Esophagus muscularis mucosa (tissue), 4 donors: ENCODE results near the gene TMEM43. TPM values are rescaled to one million over a fixed set of nuclear protein-coding genes. Genes with fewer than 3 reads are reported as not detected.

Experiments used
- DNase-seq: peaks from one replicate; pipeline ENCODE4 v3.0.0-alpha.2; 2017; ENCODE audit errors: extremely low spot score
- H3K27ac ChIP-seq, 4 donors: fragments of 200-600 bp; sonication (generic); replicated peaks in 1 of 4; 1 replicate in 3 of 4; 2 replicates in 1 of 4; pipeline ENCODE4 v1.5.1; 2016 to 2019; ENCODE audit warnings: mild to moderate bottlenecking in 1 of 4
- H3K27me3 ChIP-seq, 4 donors: fragments of 200-600 bp; sonication (generic); one replicate each; pipeline versions ENCODE4 v1.5.1 to v1.6.0; 2016 to 2019
- H3K36me3 ChIP-seq, 4 donors: fragments of 200-600 bp; sonication (generic); one replicate each; pipeline ENCODE4 v1.5.1; 2016 to 2019
- H3K4me1 ChIP-seq, 4 donors: fragments of 200-600 bp; sonication (generic); one replicate each; pipeline ENCODE4 v1.5.1; 2016 to 2019
- H3K4me3 ChIP-seq, 4 donors: fragments of 200-600 bp; sonication (generic); 1 replicate in 2 of 4; 2 replicates in 2 of 4; pipeline ENCODE4 v1.5.1; 2016 to 2019; ENCODE audit warnings: mild to moderate bottlenecking in 4 of 4, moderate library complexity in 1 of 4
- H3K9me3 ChIP-seq, 4 donors: fragments of 200-600 bp; sonication (generic); 1 replicate in 3 of 4; 2 replicates in 1 of 4; pipeline ENCODE4 v1.5.1; 2016 to 2019
- EP300 ChIP-seq: sonication (generic); formaldehyde crosslinking; IDR thresholded peaks from one replicate; pipeline ENCODE4 v1.6.1; 2017; ENCODE audit warnings: antibody characterized with exemption
- POLR2A ChIP-seq: fragments of 450-650 bp; IDR thresholded peaks from one replicate; pipeline ENCODE4 v1.6.1; 2017; ENCODE audit warnings: antibody characterized with exemption, moderate library complexity, mild to moderate bottlenecking, low read depth
- POLR2AphosphoS5 ChIP-seq, 2 donors: sonication (generic); formaldehyde crosslinking; IDR thresholded peaks; one replicate each; pipeline ENCODE4 v1.6.1; 2017; ENCODE audit warnings: antibody characterized with exemption in 2 of 2
- WGBS: methylation state at CpG from one replicate; pipeline ENCODE4 v1.1.5; 2018; 5-methylcytosine and 5-hydroxymethylcytosine counted together
- intact Hi-C: fragments of 100-400 bp; cut with DNase I; formaldehyde crosslinking; loops from one replicate; pipeline ENCODE4 v1.15.1; 2023
- total RNA-seq, 4 donors: library from RNA; depleted of rRNA; stranded (reverse); fragments of >200 nt; gene quantifications; one replicate each; pipeline versions ENCODE4 v1.1.0 to v1.2.1, GENCODE V29; 2016
- TF ChIP-seq, protein P1 (sequence below), 3 experiments: fragments of 200-600 bp in 2 of 3; fragments of 450-650 bp in 1 of 3; sonication (generic) in 2 of 3; IDR thresholded peaks; one replicate each; pipeline ENCODE4 v1.5.1; 2017 to 2019; ENCODE audit warnings: antibody characterized with exemption in 3 of 3, mild to moderate bottlenecking in 2 of 3, moderate library complexity in 1 of 3

Gene TMEM43
- total RNA-seq, 4 donors from 2014 or later: 131 to 208 (median 179) TPM

DNA sequence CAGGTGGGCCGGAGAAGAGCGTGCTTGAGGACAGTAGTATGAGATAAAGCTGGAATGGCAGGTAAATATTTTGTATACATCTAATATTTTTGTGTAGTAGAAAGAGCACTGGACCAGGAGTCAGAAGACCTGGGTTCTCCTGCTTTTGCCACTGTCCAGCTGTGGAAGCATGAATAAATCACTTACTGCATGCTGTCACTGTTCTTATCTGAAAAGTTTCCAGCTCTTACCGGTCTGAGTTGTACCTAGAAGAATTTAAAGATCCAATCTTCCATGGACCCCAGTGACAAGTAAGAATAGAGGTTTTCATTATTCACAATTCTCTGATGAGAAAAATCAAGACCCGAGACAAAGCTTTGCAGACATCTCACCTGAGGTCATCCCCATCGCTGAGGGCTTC, 47.6 kb downstream of the TMEM43 start:
- Histone ChIP-seq H3K36me3 (peaks cover 44 to 55% (median 53%) of the 10 kb centered on the region in 4 donors), H3K4me3 (no peak overlapping the region), H3K9me3 (no peaks in the 10 kb centered on the region), H3K4me1 (peaks cover 9 to 27% (median 25%) of the 10 kb centered on the region in 4 donors), H3K27ac (no peak overlapping the region), H3K27me3 (no peaks in the 10 kb centered on the region)
- intact Hi-C loops: loop anchor here (10.0 kb wide), 1 partner anchor 278 kb away; no protein-coding TSS in a partner anchor
- DNase-seq: no peak
- TF ChIP-seq POLR2A (no peak), POLR2AphosphoS5 (IDR thresholded peaks at IDR 0.05) (no peak), EP300 (no peak)
- TF ChIP-seq, protein P1, sequence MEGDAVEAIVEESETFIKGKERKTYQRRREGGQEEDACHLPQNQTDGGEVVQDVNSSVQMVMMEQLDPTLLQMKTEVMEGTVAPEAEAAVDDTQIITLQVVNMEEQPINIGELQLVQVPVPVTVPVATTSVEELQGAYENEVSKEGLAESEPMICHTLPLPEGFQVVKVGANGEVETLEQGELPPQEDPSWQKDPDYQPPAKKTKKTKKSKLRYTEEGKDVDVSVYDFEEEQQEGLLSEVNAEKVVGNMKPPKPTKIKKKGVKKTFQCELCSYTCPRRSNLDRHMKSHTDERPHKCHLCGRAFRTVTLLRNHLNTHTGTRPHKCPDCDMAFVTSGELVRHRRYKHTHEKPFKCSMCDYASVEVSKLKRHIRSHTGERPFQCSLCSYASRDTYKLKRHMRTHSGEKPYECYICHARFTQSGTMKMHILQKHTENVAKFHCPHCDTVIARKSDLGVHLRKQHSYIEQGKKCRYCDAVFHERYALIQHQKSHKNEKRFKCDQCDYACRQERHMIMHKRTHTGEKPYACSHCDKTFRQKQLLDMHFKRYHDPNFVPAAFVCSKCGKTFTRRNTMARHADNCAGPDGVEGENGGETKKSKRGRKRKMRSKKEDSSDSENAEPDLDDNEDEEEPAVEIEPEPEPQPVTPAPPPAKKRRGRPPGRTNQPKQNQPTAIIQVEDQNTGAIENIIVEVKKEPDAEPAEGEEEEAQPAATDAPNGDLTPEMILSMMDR (IDR thresholded peaks at IDR 0.05): no peak
- WGBS: over 99% methylated on average over 5 of the region's 5 CpGs

DNA sequence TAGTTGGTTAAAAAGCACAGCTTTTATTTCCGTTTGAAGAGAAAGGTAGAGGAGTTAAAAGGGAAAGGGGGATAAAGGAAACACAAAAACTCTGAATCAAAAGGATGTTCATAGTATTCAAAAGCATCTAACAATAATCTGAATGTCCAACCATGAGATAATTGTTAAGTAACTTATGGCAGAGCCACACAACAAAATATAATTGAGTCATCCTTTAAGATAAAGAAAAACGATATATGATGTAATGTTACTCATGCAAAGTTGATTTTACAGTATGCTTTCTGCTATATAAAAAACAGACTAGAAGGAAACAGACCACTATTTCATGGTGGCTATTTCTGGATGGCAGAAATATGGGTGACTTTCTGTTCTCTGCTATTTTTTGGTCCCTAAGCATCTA, 49.6 kb downstream of the TMEM43 start:
- no peak for DNase-seq
- Histone ChIP-seq H3K4me1 (peaks cover 18 to 37% (median 35%) of the 10 kb centered on the region in 4 donors), H3K27me3 (no peaks in the 10 kb centered on the region), H3K9me3 (no peaks in the 10 kb centered on the region), H3K36me3 (peaks cover 29 to 35% (median 33%) of the 10 kb centered on the region in 4 donors), H3K4me3 (no peak overlapping the region), H3K27ac (no peak overlapping the region)
- TF ChIP-seq POLR2A: no peak
- TF ChIP-seq EP300: no peak
- TF ChIP-seq, protein P1 (IDR thresholded peaks at IDR 0.05): no peak
- no peak for TF ChIP-seq POLR2AphosphoS5 (IDR thresholded peaks at IDR 0.05)
- intact Hi-C loops: loop anchor here (10.0 kb wide), 1 partner anchor 280 kb away; no protein-coding TSS in a partner anchor
- 73% methylated on average over 2 of the region's 2 CpGs for WGBS

DNA sequence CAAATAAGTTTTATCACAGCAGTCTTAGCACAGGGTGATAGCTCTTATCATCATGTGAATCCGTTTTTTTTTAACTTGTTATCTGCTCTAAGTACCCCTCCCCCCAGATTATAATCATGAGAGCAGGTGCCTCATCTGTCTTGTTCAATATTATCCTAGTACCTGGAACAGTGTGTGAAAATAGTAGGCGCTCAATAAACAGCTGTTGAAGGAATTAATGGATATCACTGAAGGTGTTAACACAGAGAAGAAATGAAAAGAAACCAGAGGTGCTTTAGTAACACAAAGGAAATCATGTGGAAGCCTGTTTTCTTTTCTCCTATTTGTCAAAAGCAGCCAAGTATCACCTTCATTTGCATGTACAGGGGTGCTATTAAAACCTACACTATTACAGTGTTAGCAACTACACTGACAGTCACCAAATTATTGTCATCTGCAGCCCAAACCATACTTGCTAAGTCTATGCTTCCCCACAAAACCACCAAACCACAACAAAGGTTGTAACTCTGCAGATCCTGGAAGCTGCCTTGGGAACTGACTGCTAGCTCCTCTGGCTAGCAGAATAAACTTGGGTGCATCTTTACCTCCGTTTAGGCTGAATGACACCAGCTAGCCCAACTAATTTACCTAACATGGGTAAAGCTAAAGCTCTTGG, 50.7 kb downstream of the TMEM43 start:
- H3K36me3 ChIP-seq: peaks cover 21 to 25% (median 23%) of the 10 kb centered on the region in 4 donors
- TF ChIP-seq EP300 (no peak), POLR2AphosphoS5 (IDR thresholded peaks at IDR 0.05) (no peak), POLR2A (no peak)
- TF ChIP-seq, protein P1 (IDR thresholded peaks at IDR 0.05): no peak
- H3K27ac ChIP-seq: no peak overlapping the region
- no peaks in the 10 kb centered on the region for H3K9me3 ChIP-seq
- intact Hi-C loops: loop anchor here (10.0 kb wide), 1 partner anchor 281 kb away; no protein-coding TSS in a partner anchor
- 71% methylated on average over 3 of the region's 3 CpGs for WGBS
- no peaks in the 10 kb centered on the region for H3K27me3 ChIP-seq
- H3K4me1 ChIP-seq: peaks cover 23 to 47% (median 41%) of the 10 kb centered on the region in 4 donors
- no peak overlapping the region for H3K4me3 ChIP-seq
- no peak for DNase-seq

DNA sequence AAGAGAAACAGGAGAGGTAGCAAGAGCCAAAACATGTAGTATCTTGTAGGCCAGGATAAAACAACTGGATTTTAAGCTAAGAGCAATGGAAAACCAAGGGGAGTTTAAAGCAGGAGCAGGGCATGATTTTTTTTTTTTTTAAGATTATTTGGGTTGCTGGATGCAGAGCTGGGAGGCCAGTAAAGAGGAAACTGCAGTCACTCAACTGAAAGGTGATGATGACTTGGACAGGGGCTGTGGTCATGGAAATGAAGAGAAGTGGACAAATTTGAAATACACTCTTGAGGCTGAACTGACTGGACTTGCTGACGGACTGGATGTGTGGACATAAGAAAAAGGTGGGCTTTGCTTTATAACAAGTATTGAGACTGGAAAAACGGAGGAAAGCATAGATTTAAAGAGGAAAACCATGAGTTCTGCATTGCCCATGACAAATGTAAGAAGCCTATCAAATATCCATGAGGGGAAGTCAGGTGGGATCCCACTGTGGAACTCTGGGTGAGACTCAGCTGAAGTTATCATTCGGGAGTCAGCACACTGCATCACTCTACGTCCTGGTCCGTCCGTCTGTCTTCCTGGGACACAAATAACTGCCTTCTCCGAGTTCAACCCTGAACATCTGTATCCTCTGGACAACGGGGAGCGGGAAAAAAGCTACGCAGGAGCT, 52.9 kb downstream of the TMEM43 start:
- WGBS: 3% methylated on average over 10 of the region's 10 CpGs
- Histone ChIP-seq H3K9me3 (no peaks in the 10 kb centered on the region), H3K4me1 (peaks cover 23 to 51% (median 41%) of the 10 kb centered on the region in 4 donors), H3K27ac (peak overlapping the region; percentile 89 to 98 (median 96)), H3K4me3 (peak overlapping the region; percentile 65 to 96 (median 77)), H3K36me3 (peaks cover 8 to 19% (median 13%) of the 10 kb centered on the region in 4 donors), H3K27me3 (no peaks in the 10 kb centered on the region)
- no peak for DNase-seq
- intact Hi-C loops: loop anchor here (2.0 to 10.0 kb wide), 2 partner anchors 53 to 283 kb away; partner anchors contain the start of genes CHCHD4 and TMEM43
- TF ChIP-seq EP300: no peak
